NCI-H748 treated with DMSO at 0.1 percent for 48 hours (cell line): Measurements from ENCODE around the gene KIF26B.

Source experiments
- DNase-seq: peaks from one replicate; lab custom pipeline; 2025; lab: John Stamatoyannopoulos, UW

KIF26B gene

GRCh38 chr1:245598524-245599305 lies 443.9 kb downstream of the KIF26B start:
- DNase-seq: no peak

- no peak for DNase-seq
Measured at GRCh38 chr1:245599371-245600174, 444.8 kb downstream of the KIF26B start.

GRCh38 chr1:245600658-245601057 lies 445.9 kb downstream of the KIF26B start:
- DNase-seq: no peak

- no peak for DNase-seq
Measured at GRCh38 chr1:245603311-245603865, 448.6 kb downstream of the KIF26B start.

GRCh38 chr1:245604979-245605378 lies 450.2 kb downstream of the KIF26B start:
- no peak for DNase-seq

GRCh38 chr1:245605480-245606156 lies 450.8 kb downstream of the KIF26B start:
- DNase-seq: no peak

GRCh38 chr1:245606157-245606725 lies 451.5 kb downstream of the KIF26B start:
- no peak for DNase-seq

GRCh38 chr1:245608271-245608670 lies 453.5 kb downstream of the KIF26B start:
- DNase-seq: no peak

GRCh38 chr1:245609354-245610150 lies 454.8 kb downstream of the KIF26B start:
- DNase-seq: peak; percentile 30

- no peak for DNase-seq
Measured at GRCh38 chr1:245611251-245611650, 456.5 kb downstream of the KIF26B start.

- DNase-seq: no peak
Measured at GRCh38 chr1:245614476-245614875, 459.7 kb downstream of the KIF26B start.

GRCh38 chr1:245615001-245615400 lies 460.2 kb downstream of the KIF26B start:
- DNase-seq: no peak

GRCh38 chr1:245621589-245621988 lies 466.8 kb downstream of the KIF26B start:
- peak; percentile 71 for DNase-seq

GRCh38 chr1:245622332-245623014 lies 467.7 kb downstream of the KIF26B start:
- no peak for DNase-seq

GRCh38 chr1:245641384-245641783 lies 486.6 kb downstream of the KIF26B start:
- DNase-seq: no peak

GRCh38 chr1:245645406-245645805 lies 490.6 kb downstream of the KIF26B start:
- peak; percentile 6 for DNase-seq

GRCh38 chr1:245645894-245646293 lies 491.1 kb downstream of the KIF26B start:
- no peak for DNase-seq

- DNase-seq: no peak
Measured at GRCh38 chr1:245648749-245649522, 494.2 kb downstream of the KIF26B start.

GRCh38 chr1:245649666-245650065 lies 494.9 kb downstream of the KIF26B start:
- DNase-seq: no peak
